ENCODE data around the gene KLHL41. TPM values are rescaled to one million over a fixed set of nuclear protein-coding genes. Genes with fewer than 3 reads are reported as not detected.

KLHL41 gene
- total and polyA plus RNA-seq, 10 of the 15 experiments (the other 5 are each of a cell fraction or from before 2014, with no cell fraction given): 0.03 to 0.38 (median 0.10) TPM; not detected in 3

DNA sequence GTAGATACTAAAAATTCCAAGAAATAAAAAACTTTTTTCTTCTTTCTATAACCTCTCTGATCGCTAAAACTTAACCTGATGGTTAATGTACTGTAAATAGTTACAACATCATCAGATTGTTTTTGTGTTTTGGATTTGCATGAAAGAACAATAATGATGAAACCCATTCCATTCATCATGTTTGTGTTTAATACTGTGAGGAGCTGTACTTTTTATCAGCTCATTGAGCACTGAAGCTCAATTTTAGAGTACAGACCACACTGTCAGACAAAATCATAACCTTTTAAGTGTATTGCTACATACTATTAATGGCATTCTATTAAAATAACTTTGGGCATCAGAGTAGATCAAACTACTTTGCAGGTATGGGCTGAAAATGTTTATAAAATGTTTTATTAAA is 45.0 kb upstream of the KLHL41 start:
- BruUV-seq (replicated peaks): no TSS peak
- Histone ChIP-seq H3K4me3 (no peak overlapping the region), H3K9ac (ENCODE audit: control insufficient read depth, insufficient read depth, low read length) (no peak overlapping the region), H3K4me2 (ENCODE audit: control insufficient read depth, insufficient read depth) (no peak overlapping the region), H4K20me1 (ENCODE audit: control insufficient read depth, insufficient read depth) (no peaks in the 10 kb centered on the region), H3K79me2 (ENCODE audit: control insufficient read depth, insufficient read depth, low read length) (no peaks in the 10 kb centered on the region), H3K9me3 (replicated peaks; ENCODE audit: control insufficient read depth, insufficient read depth, low read length) (no peaks in the 10 kb centered on the region), H2AFZ (ENCODE audit: control insufficient read depth, low read depth, low read length) (no peak overlapping the region), H3K27me3 (replicated peaks in 1 of 2; ENCODE audit: control insufficient read depth in 2 of 2, insufficient read depth in 2 of 2, low read length in 1 of 2) (no peaks in the 10 kb centered on the region), H3K36me3 (ENCODE audit: control insufficient read depth in 2 of 2, insufficient read depth in 2 of 2, low read length in 1 of 2) (no peaks in the 10 kb centered on the region), H3K4me1 (ENCODE audit: control insufficient read depth, insufficient read depth, low read length) (no peaks in the 10 kb centered on the region), H3K27ac (ENCODE audit: control insufficient read depth, insufficient read depth) (no peak overlapping the region)
- 95% methylated on average over 1 of the region's 1 CpG for WGBS (ENCODE audit: insufficient coverage, insufficient replicate concordance, low lambda C conversion rate, missing lambda C conversion rate)
- DNase-seq (ENCODE audit: low read depth, low spot score): no peak
- ChIA-PET RAD21 (ENCODE audit: unreplicated experiment) (no interaction called here), CTCF (interaction anchor here (0.7 to 1.4 kb wide), 2 partner anchors 16 to 351 kb away, joined by 3 to 4 read pairs; no protein-coding TSS in a partner anchor), POLR2A (no interaction called here), SMC1A (ENCODE audit: uncharacterized antibody, unreplicated experiment) (interaction anchor here (0.6 kb wide), 1 partner anchor 447 kb away, joined by 3 read pairs; no protein-coding TSS in a partner anchor)
- ATAC-seq: no peak
- TF ChIP-seq PML (IDR thresholded peaks at IDR 0.05; ENCODE audit: low read length) (no peak), KLF5 (IDR thresholded peaks at IDR 0.05; ENCODE audit: partially characterized antibody) (no peak), ETV6 (conservative IDR thresholded peaks at IDR 0.05 in 1 of 2, IDR thresholded peaks at IDR 0.05 in 1 of 2; ENCODE audit: borderline replicate concordance in 1 of 2, low read depth in 1 of 2) (no peak), JUNB (IDR thresholded peaks at IDR 0.05) (no peak), ZNF217 (IDR thresholded peaks at IDR 0.05) (no peak), RAD21 (IDR thresholded peaks at IDR 0.05; ENCODE audit: insufficient read depth, low read depth, low read length) (no peak), POLR2AphosphoS2 (IDR thresholded peaks at IDR 0.05; ENCODE audit: low read depth, low read length) (no peak), RAD51 (IDR thresholded peaks at IDR 0.05) (no peak)
- TF ChIP-seq, protein P1, sequence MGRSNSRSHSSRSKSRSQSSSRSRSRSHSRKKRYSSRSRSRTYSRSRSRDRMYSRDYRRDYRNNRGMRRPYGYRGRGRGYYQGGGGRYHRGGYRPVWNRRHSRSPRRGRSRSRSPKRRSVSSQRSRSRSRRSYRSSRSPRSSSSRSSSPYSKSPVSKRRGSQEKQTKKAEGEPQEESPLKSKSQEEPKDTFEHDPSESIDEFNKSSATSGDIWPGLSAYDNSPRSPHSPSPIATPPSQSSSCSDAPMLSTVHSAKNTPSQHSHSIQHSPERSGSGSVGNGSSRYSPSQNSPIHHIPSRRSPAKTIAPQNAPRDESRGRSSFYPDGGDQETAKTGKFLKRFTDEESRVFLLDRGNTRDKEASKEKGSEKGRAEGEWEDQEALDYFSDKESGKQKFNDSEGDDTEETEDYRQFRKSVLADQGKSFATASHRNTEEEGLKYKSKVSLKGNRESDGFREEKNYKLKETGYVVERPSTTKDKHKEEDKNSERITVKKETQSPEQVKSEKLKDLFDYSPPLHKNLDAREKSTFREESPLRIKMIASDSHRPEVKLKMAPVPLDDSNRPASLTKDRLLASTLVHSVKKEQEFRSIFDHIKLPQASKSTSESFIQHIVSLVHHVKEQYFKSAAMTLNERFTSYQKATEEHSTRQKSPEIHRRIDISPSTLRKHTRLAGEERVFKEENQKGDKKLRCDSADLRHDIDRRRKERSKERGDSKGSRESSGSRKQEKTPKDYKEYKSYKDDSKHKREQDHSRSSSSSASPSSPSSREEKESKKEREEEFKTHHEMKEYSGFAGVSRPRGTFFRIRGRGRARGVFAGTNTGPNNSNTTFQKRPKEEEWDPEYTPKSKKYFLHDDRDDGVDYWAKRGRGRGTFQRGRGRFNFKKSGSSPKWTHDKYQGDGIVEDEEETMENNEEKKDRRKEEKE (IDR thresholded peaks at IDR 0.05): no peak
- FAIRE-seq: no peak
- in situ Hi-C loops (cut with MboI) (no loop called here), intact Hi-C loops (cut with micrococcal nuclease; ENCODE audit: unreplicated experiment) (no loop called here)

Data from GM12878 (cell line).